NCI-H345 treated with DMSO at 0.1 percent for 48 hours (cell line): ENCODE data around the gene FAM53C.
A peak's percentile ranks its signal among the peaks of the same experiment; 100 is the strongest.
"Not testable (repeated sequence)": the region's sequence is repeated elsewhere in the genome, so short reads cannot be mapped to it uniquely, and the experiment has no call there.

ENCODE experiments used
- DNase-seq: peaks from one replicate; lab custom pipeline; 2025; ENCODE audit not compliant: unreplicated experiment; lab: John Stamatoyannopoulos, UW

The FAM53C gene

GRCh38 chr5:138337685-138338410, at the start of gene FAM53C:
Gene FAM53C, plus strand, starts transcription at chr5:138338266. Its CDS starts 3,070 bp downstream, at chr5:138341336.
- peak; percentile 85 for DNase-seq

GRCh38 chr5:138289296-138289695, 48.8 kb upstream of the FAM53C start:
- no peak for DNase-seq

GRCh38 chr5:138303372-138303771, 34.7 kb upstream of the FAM53C start:
- DNase-seq = no peak

GRCh38 chr5:138305797-138306196, 32.3 kb upstream of the FAM53C start:
- peak; percentile 61 for DNase-seq

GRCh38 chr5:138315751-138316278, 22.3 kb upstream of the FAM53C start:
- no peak for DNase-seq

- DNase-seq = no peak
Observed at GRCh38 chr5:138316355-138316754, 21.7 kb upstream of the FAM53C start.

GRCh38 chr5:138318211-138318610, 19.9 kb upstream of the FAM53C start:
- DNase-seq = not testable (repeated sequence)

GRCh38 chr5:138330813-138331448, 7.1 kb upstream of the FAM53C start:
- DNase-seq = no peak

GRCh38 chr5:138331449-138332368, 6.4 kb upstream of the FAM53C start, which contains the start of gene CDC25C:
Gene CDC25C, minus strand, starts transcription at chr5:138331804. Its CDS starts 624 bp downstream, at chr5:138331180.
- peak; percentile 98 for DNase-seq

- no peak for DNase-seq
Observed at GRCh38 chr5:138334867-138335447, 3.1 kb upstream of the FAM53C start.

GRCh38 chr5:138336952-138337684, 948 bp upstream of the FAM53C start:
- DNase-seq = peak; percentile 85

- no peak for DNase-seq
Observed at GRCh38 chr5:138338411-138339090, 485 bp downstream of the FAM53C start.

GRCh38 chr5:138339091-138339456, 1.0 kb downstream of the FAM53C start:
- no peak for DNase-seq

GRCh38 chr5:138339464-138339863, 1.4 kb downstream of the FAM53C start:
- no peak for DNase-seq

GRCh38 chr5:138340008-138340407, 1.9 kb downstream of the FAM53C start:
- no peak for DNase-seq

GRCh38 chr5:138344887-138345622, 7.0 kb downstream of the FAM53C start:
- DNase-seq = no peak

- no peak for DNase-seq
Observed at GRCh38 chr5:138346889-138347288, 8.8 kb downstream of the FAM53C start.

GRCh38 chr5:138349852-138350562, 11.9 kb downstream of the FAM53C start:
- no peak for DNase-seq
